Activated naive CD4-positive, alpha-beta T cell treated with anti-CD3 and anti-CD28 coated beads for 36 hours (primary cell): ENCODE measurements around the gene ZHX3. TPM values are rescaled to one million over a fixed set of nuclear protein-coding genes. Genes with fewer than 3 reads are reported as not detected.

ENCODE experiments used
- CTCF ChIA-PET: fragments of 350-600 bp; sonication (Branson Sonifier 250); formaldehyde crosslinking; loops from one replicate; lab custom pipeline; 2021; ENCODE audit warnings: antibody characterized with exemption; lab: Charles Lee
- DNase-seq: peaks from one replicate; pipeline ENCODE4 v3.0.0-alpha.2; 2020
- H3K27ac Mint-ChIP-seq: one replicate; pipeline ENCODE4 v1.8.0; 2021; ENCODE audit warnings: mild to moderate bottlenecking, mixed read lengths
- H3K27me3 Mint-ChIP-seq: one replicate; pipeline ENCODE4 v1.8.0; 2021; ENCODE audit warnings: low read depth, mixed read lengths
- H3K36me3 Mint-ChIP-seq: one replicate; pipeline ENCODE4 v1.8.0; 2021; ENCODE audit warnings: low read depth, mixed read lengths
- H3K4me1 Mint-ChIP-seq: one replicate; pipeline ENCODE4 v1.8.0; 2021; ENCODE audit warnings: low read depth, mixed read lengths
- H3K4me3 Mint-ChIP-seq: one replicate; pipeline ENCODE4 v1.8.0; 2021; ENCODE audit warnings: mild to moderate bottlenecking, moderate library complexity, mixed read lengths
- H3K9me3 Mint-ChIP-seq: one replicate; pipeline ENCODE4 v1.8.0; 2021; ENCODE audit warnings: mixed read lengths
- intact Hi-C: fragments of 100-400 bp; cut with micrococcal nuclease; formaldehyde crosslinking; loops from one replicate; pipeline ENCODE4 v1.15.1; 2023
- total RNA-seq, 2 experiments: library from RNA; stranded (reverse); gene quantifications; one replicate each; pipeline ENCODE4 v1.2.3, GENCODE V29; 2021

Gene ZHX3
- total RNA-seq, 2 experiments from 2014 or later = 9.4 to 9.9 TPM

- intact Hi-C loops = no loop called here
- Mint-ChIP-seq H3K27ac (no peak overlapping the region), H3K27me3 (no peaks in the 10 kb centered on the region), H3K4me3 (no peak overlapping the region), H3K4me1 (peaks cover 18% of the 10 kb centered on the region), H3K36me3 (peaks cover 3% of the 10 kb centered on the region), H3K9me3 (no peaks in the 10 kb centered on the region)
- CTCF ChIA-PET = interaction anchor here (0.8 to 5.4 kb wide), 6 partner anchors 45 to 266 kb away, joined by 3 to 20 read pairs (median 4); no protein-coding TSS in a partner anchor
- DNase-seq = no peak
These were observed 83.0 kb downstream of the ZHX3 start for GRCh38 chr20:41234546-41234945.

- no peaks in the 10 kb centered on the region for H3K27me3 Mint-ChIP-seq
- H3K36me3 Mint-ChIP-seq = peaks cover 3% of the 10 kb centered on the region
- H3K27ac Mint-ChIP-seq = no peak overlapping the region
- no peak overlapping the region for H3K4me3 Mint-ChIP-seq
- DNase-seq = no peak
- no peaks in the 10 kb centered on the region for H3K9me3 Mint-ChIP-seq
- H3K4me1 Mint-ChIP-seq = peaks cover 21% of the 10 kb centered on the region
- intact Hi-C loops = no loop called here
- CTCF ChIA-PET = interaction anchor here (0.8 to 5.4 kb wide), 8 partner anchors 45 to 266 kb away, joined by 3 to 37 read pairs (median 4); no protein-coding TSS in a partner anchor
These were observed 83.5 kb downstream of the ZHX3 start for GRCh38 chr20:41234041-41234440.

GRCh38 chr20:41232973-41233926 lies 84.3 kb downstream of the ZHX3 start:
- CTCF ChIA-PET = interaction anchor here (0.6 to 5.4 kb wide), 18 partner anchors 7 to 264 kb away, joined by 3 to 37 read pairs (median 4); partner anchors contain the start of gene LPIN3
- no peak overlapping the region for H3K27ac Mint-ChIP-seq

GRCh38 chr20:41231136-41231535 lies 86.4 kb downstream of the ZHX3 start:
- no peak for DNase-seq
- Mint-ChIP-seq H3K27ac (no peak overlapping the region), H3K9me3 (no peaks in the 10 kb centered on the region), H3K4me1 (peaks cover 24% of the 10 kb centered on the region), H3K4me3 (no peak overlapping the region), H3K36me3 (no peaks in the 10 kb centered on the region), H3K27me3 (no peaks in the 10 kb centered on the region)
- intact Hi-C loops = no loop called here
- CTCF ChIA-PET = interaction anchor here (0.8 to 5.4 kb wide), 8 partner anchors 8 to 97 kb away, joined by 3 to 37 read pairs (median 4); no protein-coding TSS in a partner anchor

More at GRCh38 chr20:41232973-41233926, 84.3 kb downstream of the ZHX3 start:
- intact Hi-C loops = loop anchor here (1.0 kb wide), 5 partner anchors 60 to 265 kb away; partner anchors contain the start of gene LPIN3
- Mint-ChIP-seq H3K36me3 (peaks cover 3% of the 10 kb centered on the region), H3K9me3 (no peaks in the 10 kb centered on the region), H3K4me3 (no peak overlapping the region), H3K4me1 (peaks cover 24% of the 10 kb centered on the region), H3K27me3 (no peaks in the 10 kb centered on the region)
- DNase-seq = no peak

GRCh38 chr20:41230136-41230535 lies 87.4 kb downstream of the ZHX3 start:
- H3K9me3 Mint-ChIP-seq = no peaks in the 10 kb centered on the region

GRCh38 chr20:41229259-41229658 lies 88.3 kb downstream of the ZHX3 start:
- intact Hi-C loops = no loop called here
- CTCF ChIA-PET = interaction anchor here (0.7 kb wide), 1 partner anchor 75 kb away, joined by 3 read pairs; no protein-coding TSS in a partner anchor

More at GRCh38 chr20:41230136-41230535, 87.4 kb downstream of the ZHX3 start:
- CTCF ChIA-PET = interaction anchor here (0.5 to 5.4 kb wide), 2 partner anchors 57 to 112 kb away, joined by 3 to 20 read pairs; no protein-coding TSS in a partner anchor
- no peak overlapping the region for H3K4me3 Mint-ChIP-seq
- intact Hi-C loops = no loop called here
- DNase-seq = no peak
- H3K27ac Mint-ChIP-seq = no peak overlapping the region
- no peaks in the 10 kb centered on the region for H3K36me3 Mint-ChIP-seq
- H3K4me1 Mint-ChIP-seq = peaks cover 24% of the 10 kb centered on the region
- no peaks in the 10 kb centered on the region for H3K27me3 Mint-ChIP-seq

GRCh38 chr20:41228858-41229257 lies 88.7 kb downstream of the ZHX3 start:
- H3K4me3 Mint-ChIP-seq = no peak overlapping the region
- no peaks in the 10 kb centered on the region for H3K27me3 Mint-ChIP-seq
- H3K36me3 Mint-ChIP-seq = no peaks in the 10 kb centered on the region
- DNase-seq = no peak
- CTCF ChIA-PET = interaction anchor here (0.7 kb wide), 1 partner anchor 75 kb away, joined by 3 read pairs; no protein-coding TSS in a partner anchor
- H3K9me3 Mint-ChIP-seq = no peaks in the 10 kb centered on the region
- peaks cover 24% of the 10 kb centered on the region for H3K4me1 Mint-ChIP-seq
- intact Hi-C loops = no loop called here
- H3K27ac Mint-ChIP-seq = no peak overlapping the region

More at GRCh38 chr20:41229259-41229658, 88.3 kb downstream of the ZHX3 start:
- Mint-ChIP-seq H3K4me3 (no peak overlapping the region), H3K27me3 (no peaks in the 10 kb centered on the region), H3K36me3 (no peaks in the 10 kb centered on the region), H3K27ac (no peak overlapping the region), H3K9me3 (no peaks in the 10 kb centered on the region), H3K4me1 (peaks cover 24% of the 10 kb centered on the region)
- DNase-seq = no peak

- no peaks in the 10 kb centered on the region for H3K27me3 Mint-ChIP-seq
- intact Hi-C loops = no loop called here
- H3K27ac Mint-ChIP-seq = no peak overlapping the region
- no peaks in the 10 kb centered on the region for H3K36me3 Mint-ChIP-seq
- H3K9me3 Mint-ChIP-seq = no peaks in the 10 kb centered on the region
- no peak overlapping the region for H3K4me3 Mint-ChIP-seq
- DNase-seq = no peak
- peaks cover 6% of the 10 kb centered on the region for H3K4me1 Mint-ChIP-seq
- CTCF ChIA-PET = no interaction called here
These were observed 91.1 kb downstream of the ZHX3 start for GRCh38 chr20:41226426-41226825.

- DNase-seq = no peak
- CTCF ChIA-PET = interaction anchor here (0.8 to 2.5 kb wide), 5 partner anchors 36 to 128 kb away, joined by 3 to 12 read pairs (median 3); no protein-coding TSS in a partner anchor
- no peak overlapping the region for H3K27ac Mint-ChIP-seq
- no peaks in the 10 kb centered on the region for H3K27me3 Mint-ChIP-seq
- H3K36me3 Mint-ChIP-seq = no peaks in the 10 kb centered on the region
- H3K4me1 Mint-ChIP-seq = peaks cover 6% of the 10 kb centered on the region
- intact Hi-C loops = no loop called here
- no peak overlapping the region for H3K4me3 Mint-ChIP-seq
- H3K9me3 Mint-ChIP-seq = no peaks in the 10 kb centered on the region
These were observed 92.4 kb downstream of the ZHX3 start for GRCh38 chr20:41225091-41225490.

- intact Hi-C loops = no loop called here
- no peak overlapping the region for H3K4me3 Mint-ChIP-seq
- no peak overlapping the region for H3K27ac Mint-ChIP-seq
- no peaks in the 10 kb centered on the region for H3K9me3 Mint-ChIP-seq
- H3K36me3 Mint-ChIP-seq = no peaks in the 10 kb centered on the region
- CTCF ChIA-PET = interaction anchor here (0.8 to 2.5 kb wide), 5 partner anchors 51 to 128 kb away, joined by 3 to 12 read pairs (median 3); no protein-coding TSS in a partner anchor
- no peaks in the 10 kb centered on the region for H3K27me3 Mint-ChIP-seq
- no peak for DNase-seq
- H3K4me1 Mint-ChIP-seq = peaks cover 5% of the 10 kb centered on the region
These were observed 93.2 kb downstream of the ZHX3 start for GRCh38 chr20:41224281-41224680.

GRCh38 chr20:41223112-41223511 lies 94.4 kb downstream of the ZHX3 start:
- Mint-ChIP-seq H3K27me3 (no peaks in the 10 kb centered on the region), H3K4me3 (no peak overlapping the region), H3K9me3 (no peaks in the 10 kb centered on the region), H3K4me1 (no peaks in the 10 kb centered on the region), H3K36me3 (no peaks in the 10 kb centered on the region), H3K27ac (no peak overlapping the region)
- no peak for DNase-seq
- CTCF ChIA-PET = interaction anchor here (0.6 to 2.5 kb wide), 3 partner anchors 8 to 50 kb away, joined by 3 to 8 read pairs (median 3); no protein-coding TSS in a partner anchor
- intact Hi-C loops = no loop called here

GRCh38 chr20:41222703-41223102 lies 94.8 kb downstream of the ZHX3 start:
- Mint-ChIP-seq H3K27me3 (no peaks in the 10 kb centered on the region), H3K36me3 (no peaks in the 10 kb centered on the region), H3K4me3 (no peak overlapping the region), H3K4me1 (no peaks in the 10 kb centered on the region), H3K27ac (no peak overlapping the region), H3K9me3 (no peaks in the 10 kb centered on the region)
- intact Hi-C loops = no loop called here
- CTCF ChIA-PET = no interaction called here
- DNase-seq = no peak
